Heart right ventricle (tissue), 16 donors: ENCODE data around the gene DCUN1D1. TPM values are rescaled to one million over a fixed set of nuclear protein-coding genes. Genes with fewer than 3 reads are reported as not detected.

Experiments
- ATAC-seq, 8 donors: fragments of 200-7000 bp; cut with Tn5 transposase; one replicate each; pipeline ENCODE4 v1.9.1; 2020; ENCODE audit warnings: mild to moderate bottlenecking in 8 of 8, moderate library complexity in 8 of 8, moderate number of reproducible peaks in 1 of 8
- DNase-seq, 2 donors: peaks; one replicate each; pipeline ENCODE4 v3.0.0-alpha.2; 2020
- H3K27ac ChIP-seq, 10 donors: fragments of 200-600 bp; sonication (generic) in 2 of 10; one replicate each; pipeline versions ENCODE4 v1.5.0 to v1.8.0; 2020 to 2022; ENCODE audit warnings: mild to moderate bottlenecking in 3 of 10
- H3K27me3 ChIP-seq, 7 donors: fragments of 200-600 bp; one replicate each; pipeline ENCODE4 v1.8.0; 2021 to 2022; ENCODE audit warnings: mild to moderate bottlenecking in 2 of 7
- H3K36me3 ChIP-seq, 9 donors: fragments of 200-600 bp; sonication (generic) in 1 of 9; one replicate each; pipeline versions ENCODE4 v1.5.0 to v1.8.0; 2020 to 2022; ENCODE audit warnings: mild to moderate bottlenecking in 2 of 9
- H3K4me1 ChIP-seq, 9 donors: fragments of 200-600 bp; sonication (generic) in 1 of 9; one replicate each; pipeline versions ENCODE4 v1.5.0 to v1.8.0; 2020 to 2022; ENCODE audit warnings: mild to moderate bottlenecking in 4 of 9
- H3K4me3 ChIP-seq, 10 donors: fragments of 200-600 bp; sonication (generic) in 2 of 10; one replicate each; pipeline versions ENCODE4 v1.5.0 to v1.8.0; 2020 to 2022; ENCODE audit warnings: mild to moderate bottlenecking in 7 of 10, moderate library complexity in 2 of 10
- H3K9me3 ChIP-seq, 11 donors: fragments of 200-600 bp in 10 of 11; sonication (generic) in 2 of 11; one replicate each; pipeline versions ENCODE4 v1.5.0 to v1.8.0; 2013 to 2022; ENCODE audit warnings: mild to moderate bottlenecking in 2 of 11, control low read depth in 1 of 11, moderate library complexity in 1 of 11
- WGBS, 2 donors: extraction: QIAGEN DNeasy Blood & Tissue Kit; methylation state at CpG; one replicate each; pipeline ENCODE4 v1.1.7; 2013; ENCODE audit warnings: inconsistent platforms in 1 of 2; 5-methylcytosine and 5-hydroxymethylcytosine counted together
- intact Hi-C, 10 donors: fragments of 100-400 bp; cut with DNase I; formaldehyde crosslinking; loops; one replicate each; pipeline versions ENCODE4 v1.11.1 to v1.14.2; 2022
- polyA plus RNA-seq, 2 donors: library from polyadenylated mRNA; stranded (reverse); fragments of 200-250 nt; gene quantifications; one replicate each; pipeline ENCODE4 v1.2.3, GENCODE V29; 2013
- total RNA-seq, 10 donors: library from RNA; stranded (reverse); fragmentation: NEBNext Ultra II Directional in 3 of 10; extraction: Animal tissue kit (Norgen Biotek cat#: 25700) in 3 of 10; gene quantifications; one replicate each; pipeline versions ENCODE4 v1.2.1 to v1.2.4, GENCODE V29; 2021 to 2023
- TF ChIP-seq, protein P1 (sequence below), 9 donors: fragments of 200-600 bp; sonication (generic) in 2 of 9; IDR thresholded peaks; one replicate each; pipeline versions ENCODE4 v1.5.0 to v1.8.0; 2021 to 2022; ENCODE audit warnings: antibody characterized with exemption in 9 of 9, mild to moderate bottlenecking in 5 of 9, moderate library complexity in 1 of 9
- donor health status: Arrhythmogenic right ventricular cardiomyopathy.
- donor health status: ischemic (EF 13 %, LVEDD 7.1; RV severe dilation, severe dysfunction).
- donor health status: healthy with polysubstance abuse.
- donor health status: DM: no; HTN: yes; CAD: no.
- donor health status: DM: no; HTN: no; CAD: no.
- donor health status: ischemic (EF 25% LVEDD 6.9; RV normal size, moderate dysfunction).
- donor health status: ischemic (EF 25% LVEDD 5.7; RV mildly dilated, moderate dysfunction).
- donor health status: healthy.
- donor health status: DM: yes; HTN: yes; CAD: no.
- donor health status: Ischemic cardiomyopathy.
- donor health status: ischemic (EF 35%, LVEDD 5.7; RV mildly dilated, moderate dysfunction).
- donor health status: nonischemic (EF 11% LVEDD 7.7; RV severe dilation, severe dysfunction).
- donor health status: DM: yes; HTN: yes; CAD: no.
- donor health status: PGD.
- donor health status: ischemic (EF 29% LVEDD 5.4; RV normal size, mild dysfunction).
- donor health status: nonischemic (EF 23%, LVEDD 6.1; RV moderate dilation, normal function).

Gene DCUN1D1
- total and polyA plus RNA-seq, 12 donors, result 7.9 to 45.2 (median 35.5) TPM

DNA sequence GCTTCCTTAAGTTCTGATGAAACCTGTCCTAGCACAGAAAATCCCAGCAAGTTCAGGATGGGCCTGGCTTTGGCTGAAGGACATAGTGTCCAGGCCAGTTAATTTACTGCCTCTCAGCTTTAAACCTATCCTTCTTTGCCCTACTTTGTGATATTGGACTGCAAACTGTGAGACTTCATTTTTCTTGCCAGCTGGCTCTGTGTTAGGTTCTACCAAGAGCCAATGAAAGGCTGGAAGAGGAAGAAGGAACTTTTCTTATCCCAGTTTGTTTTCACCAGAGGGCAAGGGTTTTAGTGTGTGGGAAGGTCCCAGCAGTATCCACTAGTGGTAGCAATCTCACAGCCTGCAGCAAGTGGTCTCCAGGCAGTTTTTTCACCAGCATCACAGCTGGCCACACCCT is 18.2 kb downstream of the DCUN1D1 start:
- Histone ChIP-seq H3K36me3 (peaks cover 0 to 58% (median 0%) of the 10 kb centered on the region in 9 donors), H3K4me3 (no peak overlapping the region), H3K27ac (peak overlapping the region in 1 of 10 donors; percentile 10), H3K9me3 (no peaks in the 10 kb centered on the region), H3K27me3 (no peaks in the 10 kb centered on the region), H3K4me1 (peaks cover 0 to 16% (median 10%) of the 10 kb centered on the region in 9 donors)
- DNase-seq, result peak in 1 of 2 donors; percentile 9
- TF ChIP-seq, protein P1, sequence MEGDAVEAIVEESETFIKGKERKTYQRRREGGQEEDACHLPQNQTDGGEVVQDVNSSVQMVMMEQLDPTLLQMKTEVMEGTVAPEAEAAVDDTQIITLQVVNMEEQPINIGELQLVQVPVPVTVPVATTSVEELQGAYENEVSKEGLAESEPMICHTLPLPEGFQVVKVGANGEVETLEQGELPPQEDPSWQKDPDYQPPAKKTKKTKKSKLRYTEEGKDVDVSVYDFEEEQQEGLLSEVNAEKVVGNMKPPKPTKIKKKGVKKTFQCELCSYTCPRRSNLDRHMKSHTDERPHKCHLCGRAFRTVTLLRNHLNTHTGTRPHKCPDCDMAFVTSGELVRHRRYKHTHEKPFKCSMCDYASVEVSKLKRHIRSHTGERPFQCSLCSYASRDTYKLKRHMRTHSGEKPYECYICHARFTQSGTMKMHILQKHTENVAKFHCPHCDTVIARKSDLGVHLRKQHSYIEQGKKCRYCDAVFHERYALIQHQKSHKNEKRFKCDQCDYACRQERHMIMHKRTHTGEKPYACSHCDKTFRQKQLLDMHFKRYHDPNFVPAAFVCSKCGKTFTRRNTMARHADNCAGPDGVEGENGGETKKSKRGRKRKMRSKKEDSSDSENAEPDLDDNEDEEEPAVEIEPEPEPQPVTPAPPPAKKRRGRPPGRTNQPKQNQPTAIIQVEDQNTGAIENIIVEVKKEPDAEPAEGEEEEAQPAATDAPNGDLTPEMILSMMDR (IDR thresholded peaks at IDR 0.05), result no peak
- peak in 7 of 8 donors; percentile 28 to 89 (median 71) for ATAC-seq
- intact Hi-C loops, result no loop called here

DNA sequence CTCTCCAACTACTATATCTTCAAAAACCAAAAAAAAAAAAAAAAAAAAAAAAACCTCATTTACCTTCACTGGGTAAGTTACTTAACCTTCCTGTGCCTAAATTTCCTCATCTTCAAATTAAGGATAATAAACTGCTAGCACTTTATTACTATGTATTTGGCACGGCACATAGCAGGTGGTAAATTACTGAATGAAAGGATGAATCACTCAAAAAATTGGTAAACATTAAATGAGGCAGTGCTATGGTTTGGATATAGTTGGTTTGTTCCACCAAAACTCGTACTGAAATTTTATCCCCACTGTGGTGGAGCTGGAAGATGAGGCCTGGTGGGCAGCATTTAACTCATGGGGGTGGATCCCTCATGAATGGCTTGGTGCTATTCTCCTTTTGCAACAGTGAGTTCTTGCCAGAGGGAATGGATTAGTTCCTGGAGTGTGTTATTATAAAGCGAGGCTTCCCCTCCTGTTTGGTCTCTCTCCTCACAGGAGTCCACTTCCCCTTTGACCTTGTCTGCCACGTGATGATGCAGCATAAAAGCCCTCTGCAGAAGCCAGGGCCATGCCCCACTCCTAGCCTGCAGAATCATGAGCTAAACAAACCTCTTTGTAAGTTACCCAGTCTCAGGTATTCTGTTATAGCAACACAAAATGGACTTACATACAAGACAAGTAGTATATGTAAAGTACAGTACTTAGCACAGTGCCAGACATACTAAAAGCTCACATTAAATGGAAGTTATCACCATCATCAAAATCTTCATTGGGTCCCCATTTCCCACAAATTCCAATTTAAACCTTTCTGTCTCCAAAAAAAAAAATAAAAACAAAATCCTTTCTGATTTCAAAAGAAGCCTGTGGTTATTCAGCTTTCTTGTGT is 20.6 kb downstream of the DCUN1D1 start:
- Histone ChIP-seq H3K4me1 (peaks cover 0 to 16% (median 8%) of the 10 kb centered on the region in 9 donors), H3K4me3 (no peak overlapping the region), H3K9me3 (no peaks in the 10 kb centered on the region), H3K27ac (no peak overlapping the region), H3K27me3 (no peaks in the 10 kb centered on the region), H3K36me3 (peaks cover 0 to 69% (median 0%) of the 10 kb centered on the region in 9 donors)
- ATAC-seq (peak in 4 of 8 donors; percentile 42 to 58 (median 50)), DNase-seq (no peak)
- WGBS, 2 donors, result 60 to 79% methylated on average over 4 of the region's 4 CpGs
- intact Hi-C loops, result no loop called here
- TF ChIP-seq, protein P1 (IDR thresholded peaks at IDR 0.05), result no peak

DNA sequence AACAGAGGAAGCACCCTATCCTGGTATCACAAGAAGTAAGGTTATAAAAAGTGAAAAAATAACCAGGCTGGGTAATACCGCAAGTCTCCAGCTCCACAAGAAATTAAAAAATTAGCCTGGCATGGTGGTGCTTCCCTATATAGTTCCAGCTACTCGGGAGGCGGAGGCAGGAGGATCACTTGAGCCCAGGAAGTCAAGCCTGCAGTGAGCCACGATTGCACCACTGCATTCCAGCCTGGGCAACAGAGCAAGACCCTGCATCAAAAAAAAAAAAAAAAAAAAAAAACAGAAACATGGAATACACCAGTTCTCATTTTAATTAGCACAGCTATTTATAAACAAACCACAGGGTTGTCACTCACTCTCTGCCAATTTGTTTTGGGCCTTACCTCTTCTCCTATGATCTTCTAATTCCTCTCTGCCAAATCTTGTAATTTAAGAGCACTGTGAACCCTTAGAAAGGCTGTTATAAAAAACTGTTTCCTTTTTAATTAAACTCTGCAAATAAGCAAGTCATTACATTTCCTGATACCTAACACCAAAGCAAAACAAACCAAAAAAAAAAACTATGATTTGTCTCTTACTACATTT is 22.6 kb downstream of the DCUN1D1 start:
- Histone ChIP-seq H3K4me1 (peaks cover 0 to 16% (median 8%) of the 10 kb centered on the region in 9 donors), H3K27me3 (no peaks in the 10 kb centered on the region), H3K27ac (no peak overlapping the region), H3K4me3 (no peak overlapping the region), H3K36me3 (peaks cover 0 to 69% (median 3%) of the 10 kb centered on the region in 9 donors), H3K9me3 (no peaks in the 10 kb centered on the region)
- ATAC-seq (no peak), DNase-seq (no peak)
- 83 to 93% methylated on average over 4 of the region's 4 CpGs for WGBS, 2 donors
- TF ChIP-seq, protein P1 (IDR thresholded peaks at IDR 0.05), result no peak
- intact Hi-C loops, result no loop called here

DNA sequence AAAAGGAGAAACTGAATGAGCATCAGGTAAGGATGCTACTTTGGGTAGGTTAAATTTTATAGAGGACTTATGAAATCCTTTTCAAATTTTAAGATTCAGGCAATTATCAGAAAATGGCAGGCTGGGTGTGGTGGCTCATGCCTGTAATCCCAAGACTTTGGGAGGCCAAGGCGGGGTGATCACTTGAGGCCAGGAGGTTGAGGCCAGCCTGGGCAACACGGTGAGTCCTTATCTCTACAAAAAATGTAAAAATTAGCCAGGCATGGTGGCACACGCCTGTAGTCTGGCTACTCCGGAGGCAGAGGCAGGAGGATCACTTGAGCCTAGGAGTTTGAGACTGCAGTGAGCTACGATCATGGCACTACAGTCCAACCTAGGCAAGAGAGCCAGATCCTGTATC is 23.1 kb downstream of the DCUN1D1 start:
- Histone ChIP-seq H3K4me1 (peaks cover 0 to 14% (median 8%) of the 10 kb centered on the region in 9 donors), H3K27me3 (no peaks in the 10 kb centered on the region), H3K9me3 (no peaks in the 10 kb centered on the region), H3K36me3 (peaks cover 0 to 69% (median 3%) of the 10 kb centered on the region in 9 donors), H3K4me3 (no peak overlapping the region), H3K27ac (no peak overlapping the region)
- TF ChIP-seq, protein P1 (IDR thresholded peaks at IDR 0.05), result no peak
- no peak for DNase-seq
- no peak for ATAC-seq
- WGBS, 2 donors, result 91 to 93% methylated on average over 5 of the region's 5 CpGs
- intact Hi-C loops, result no loop called here
